Activated gamma-delta T cell (primary cell): ENCODE measurements around the gene PHACTR3.

ENCODE experiments used
- DNase-seq: peaks from one replicate; lab custom pipeline; 2025; lab: John Stamatoyannopoulos, UW

Gene PHACTR3

DNA sequence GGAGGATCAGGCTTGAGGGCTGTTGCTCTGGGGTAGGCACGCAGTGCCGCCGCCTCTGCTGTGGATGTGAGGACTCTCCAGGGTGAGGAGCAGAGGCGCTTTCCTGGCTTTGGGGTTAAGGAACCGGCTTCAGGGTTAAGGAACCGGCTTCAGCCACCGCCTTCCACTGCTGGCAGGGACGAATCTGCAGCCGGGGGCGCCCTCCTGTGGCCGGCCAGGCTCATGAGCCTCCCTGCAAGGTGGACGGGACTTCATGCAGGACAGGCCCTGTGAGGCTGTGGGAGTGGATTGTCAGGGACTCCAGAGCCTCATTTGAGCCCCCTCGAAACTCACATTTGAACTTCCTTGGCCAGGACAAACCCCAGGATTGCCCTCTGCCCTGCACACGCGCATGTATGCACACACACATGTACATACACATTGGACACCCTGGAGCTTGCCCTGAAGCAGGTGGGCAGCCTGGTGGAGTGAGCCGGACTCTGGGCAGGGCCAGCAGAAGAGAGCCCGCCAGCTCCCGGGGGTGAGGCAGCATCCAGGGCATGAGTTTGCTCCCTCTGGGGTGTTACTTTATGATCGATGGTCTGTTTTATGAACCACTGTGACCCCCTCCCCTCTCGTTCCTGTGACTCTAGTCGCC lies 146.9 kb downstream of the PHACTR3 start:
- no peak for DNase-seq

DNA sequence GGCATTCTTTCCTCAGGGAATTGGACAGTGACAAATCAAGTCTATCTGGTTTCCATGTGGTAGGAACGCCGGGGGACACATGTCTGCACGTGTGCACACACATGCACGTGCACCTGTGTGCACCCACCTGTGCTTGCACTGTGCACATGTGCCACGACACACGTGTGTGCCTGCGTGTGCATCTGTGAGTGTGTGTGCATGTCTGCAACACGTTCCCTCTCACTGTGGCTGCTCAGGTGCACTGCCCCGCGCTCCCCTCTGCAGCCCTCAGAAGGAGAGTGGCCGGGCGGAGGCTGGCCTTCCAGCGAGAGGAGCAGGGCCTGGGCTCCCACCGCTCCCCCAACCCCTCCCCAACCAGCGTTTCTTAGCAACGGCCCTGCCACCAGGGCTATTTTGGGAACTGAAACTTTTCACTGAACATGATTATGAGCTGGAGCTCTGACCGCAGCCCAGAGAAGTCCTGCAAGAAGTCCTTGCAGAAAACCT lies 147.8 kb downstream of the PHACTR3 start:
- DNase-seq = no peak

- DNase-seq = no peak
Measured at GRCh38 chr20:59752704-59753460, 148.5 kb downstream of the PHACTR3 start.

DNA sequence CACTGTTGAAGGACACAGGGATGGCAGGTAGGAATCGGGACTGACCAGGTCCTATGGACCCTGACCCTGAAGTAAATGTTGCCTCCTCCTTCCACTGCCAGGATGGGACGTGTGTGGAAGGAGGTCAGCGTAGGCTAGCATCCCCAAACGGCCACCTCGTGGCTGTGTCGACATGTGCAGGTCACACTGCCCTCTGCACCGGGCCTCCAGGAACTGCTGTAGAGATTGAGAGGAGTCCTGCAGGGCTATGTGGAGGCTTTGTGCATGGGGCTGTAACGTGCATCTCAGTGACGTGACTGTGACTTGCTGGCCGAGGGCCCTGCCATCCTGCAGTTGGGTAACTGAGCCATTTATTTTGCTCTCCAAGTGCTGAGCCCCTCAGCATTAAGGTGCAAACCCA lies 149.5 kb downstream of the PHACTR3 start:
- no peak for DNase-seq

- no peak for DNase-seq
Measured at GRCh38 chr20:59754551-59754950, 150.2 kb downstream of the PHACTR3 start.

- no peak for DNase-seq
Measured at GRCh38 chr20:59756241-59756640, 151.9 kb downstream of the PHACTR3 start.

- DNase-seq = no peak
Measured at GRCh38 chr20:59764037-59764436, 159.7 kb downstream of the PHACTR3 start.

- DNase-seq = no peak
Measured at GRCh38 chr20:59765599-59766177, 161.3 kb downstream of the PHACTR3 start.

GRCh38 chr20:59767656-59768055 lies 163.3 kb downstream of the PHACTR3 start:
- no peak for DNase-seq

- no peak for DNase-seq
Measured at GRCh38 chr20:59770270-59770669, 165.9 kb downstream of the PHACTR3 start.

DNA sequence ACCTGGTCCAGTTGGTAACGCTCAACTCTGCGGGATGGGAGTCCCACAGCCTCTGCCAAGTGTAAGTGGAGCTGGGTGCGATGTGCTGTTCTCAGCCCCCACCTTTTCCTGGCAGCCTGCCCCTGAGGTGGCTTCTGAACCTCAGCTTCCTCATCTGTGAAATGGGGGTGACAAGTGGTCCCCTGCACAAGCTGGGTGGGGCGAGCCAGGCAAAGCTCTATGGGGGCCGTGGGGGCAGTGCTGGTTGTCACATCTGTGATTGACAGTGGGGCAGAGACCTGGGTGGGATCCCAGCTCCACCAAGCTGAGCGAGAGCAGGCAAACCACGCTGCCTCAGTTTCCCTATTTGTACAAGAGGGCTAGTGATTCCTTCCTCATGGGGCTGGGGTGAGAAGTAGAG lies 166.5 kb downstream of the PHACTR3 start:
- DNase-seq = no peak

DNA sequence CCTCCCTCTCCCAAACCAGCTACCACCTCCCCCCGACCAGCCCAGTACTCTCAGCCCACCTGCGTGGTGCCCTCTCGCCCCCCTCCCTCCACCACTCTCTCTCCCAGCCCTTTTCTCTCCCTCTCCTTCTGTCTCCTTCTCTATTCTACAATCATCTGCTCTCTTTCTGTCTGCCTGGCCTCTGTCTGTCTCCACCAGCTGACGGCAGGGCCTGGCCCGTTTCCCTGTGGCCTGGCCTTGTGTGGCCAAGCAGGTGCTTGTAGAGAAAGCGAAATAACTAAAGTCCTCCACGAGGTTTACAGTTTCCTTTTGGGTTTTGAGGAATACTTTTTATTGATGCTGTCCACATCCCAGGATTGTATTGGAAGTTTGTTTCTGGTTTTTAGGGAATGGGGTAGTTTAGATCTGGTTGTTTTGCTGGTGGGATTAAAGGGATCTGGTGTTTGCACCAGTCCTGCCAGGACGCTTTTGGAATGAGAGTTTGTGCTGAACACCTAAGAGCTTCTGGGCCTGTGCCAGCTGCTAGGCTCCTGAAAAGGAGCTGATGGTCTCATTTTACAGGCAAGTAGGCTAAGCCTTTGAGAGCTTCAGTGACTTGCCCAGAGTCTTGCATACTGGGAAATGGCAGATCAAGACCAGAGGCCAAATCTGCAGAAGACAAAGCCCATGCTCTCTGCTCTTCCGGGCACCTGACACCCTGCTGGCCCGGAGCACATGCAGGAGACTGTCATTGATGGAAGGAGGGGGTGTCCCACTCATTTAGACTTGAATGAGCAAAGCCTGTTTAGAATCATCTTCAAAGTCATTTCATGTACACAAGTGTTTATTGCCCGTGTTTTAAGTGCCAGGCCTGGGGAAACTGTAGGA lies 167.4 kb downstream of the PHACTR3 start:
- DNase-seq = no peak

GRCh38 chr20:59772373-59772705 lies 168.0 kb downstream of the PHACTR3 start:
- DNase-seq = no peak

DNA sequence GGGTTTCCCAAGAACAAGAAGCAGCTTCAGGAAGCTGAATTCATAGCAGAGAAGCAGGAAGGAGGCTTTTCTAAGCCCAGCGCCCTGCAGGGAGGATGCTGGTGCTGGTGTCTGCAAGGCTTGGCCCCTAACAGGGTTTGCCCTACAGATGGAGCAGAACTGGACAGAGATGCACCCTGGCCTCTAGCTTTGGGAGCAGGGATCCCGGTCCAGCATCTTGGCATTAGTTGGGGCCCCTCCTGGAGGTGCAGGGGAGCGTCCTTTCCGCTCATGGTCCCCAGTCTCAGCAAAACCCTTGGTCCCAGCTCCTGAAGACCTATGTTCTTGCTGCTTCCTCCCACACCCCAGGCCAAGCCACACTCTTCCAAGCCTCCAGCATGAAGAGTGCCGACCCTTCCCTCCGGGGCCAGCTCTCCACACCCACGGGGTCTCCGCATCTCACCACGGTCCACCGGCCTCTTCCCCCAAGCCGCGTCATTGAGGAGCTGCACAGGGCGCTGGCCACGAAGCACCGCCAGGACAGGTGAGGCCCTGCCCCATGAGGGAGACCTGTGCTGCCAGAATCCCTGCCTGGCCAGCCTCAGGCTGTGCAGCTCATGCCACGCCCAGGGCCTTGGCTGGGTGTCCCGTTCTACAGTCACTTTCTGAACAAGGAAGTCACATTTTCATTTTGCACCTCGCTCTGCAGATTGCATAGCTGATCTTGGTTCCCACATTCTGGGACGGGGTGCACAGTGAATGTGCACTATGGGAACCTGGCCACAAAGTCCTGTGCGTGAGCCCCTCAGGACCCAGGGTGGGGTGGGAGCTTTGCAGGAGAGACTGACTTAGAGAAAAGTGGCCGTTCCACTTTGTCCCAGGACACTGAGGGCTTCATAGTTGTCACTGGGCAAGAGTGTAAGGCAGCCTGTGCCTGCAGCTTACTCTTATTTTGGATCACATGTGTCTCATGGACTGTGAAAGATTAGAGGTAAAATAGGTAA lies 168.9 kb downstream of the PHACTR3 start:
- DNase-seq = no peak

DNA sequence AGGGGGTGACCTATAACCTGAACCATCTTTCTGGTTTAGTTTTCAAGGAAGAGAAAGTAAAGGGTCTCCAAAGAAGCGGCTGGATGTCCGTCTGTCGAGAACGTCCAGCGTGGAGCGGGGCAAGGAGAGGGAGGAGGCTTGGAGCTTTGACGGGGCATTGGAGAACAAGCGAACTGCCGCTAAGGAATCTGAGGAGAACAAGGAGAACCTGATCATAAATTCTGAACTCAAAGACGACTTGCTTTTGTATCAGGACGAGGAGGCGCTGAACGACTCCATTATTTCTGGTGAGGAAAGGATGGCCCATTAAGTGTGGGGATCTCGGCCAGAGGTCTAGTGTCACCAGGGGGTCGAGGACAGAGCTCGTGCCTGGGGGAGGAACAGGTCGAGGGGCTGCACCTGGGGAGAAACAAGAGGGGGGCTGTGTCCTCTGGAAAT lies 169.9 kb downstream of the PHACTR3 start:
- no peak for DNase-seq

DNA sequence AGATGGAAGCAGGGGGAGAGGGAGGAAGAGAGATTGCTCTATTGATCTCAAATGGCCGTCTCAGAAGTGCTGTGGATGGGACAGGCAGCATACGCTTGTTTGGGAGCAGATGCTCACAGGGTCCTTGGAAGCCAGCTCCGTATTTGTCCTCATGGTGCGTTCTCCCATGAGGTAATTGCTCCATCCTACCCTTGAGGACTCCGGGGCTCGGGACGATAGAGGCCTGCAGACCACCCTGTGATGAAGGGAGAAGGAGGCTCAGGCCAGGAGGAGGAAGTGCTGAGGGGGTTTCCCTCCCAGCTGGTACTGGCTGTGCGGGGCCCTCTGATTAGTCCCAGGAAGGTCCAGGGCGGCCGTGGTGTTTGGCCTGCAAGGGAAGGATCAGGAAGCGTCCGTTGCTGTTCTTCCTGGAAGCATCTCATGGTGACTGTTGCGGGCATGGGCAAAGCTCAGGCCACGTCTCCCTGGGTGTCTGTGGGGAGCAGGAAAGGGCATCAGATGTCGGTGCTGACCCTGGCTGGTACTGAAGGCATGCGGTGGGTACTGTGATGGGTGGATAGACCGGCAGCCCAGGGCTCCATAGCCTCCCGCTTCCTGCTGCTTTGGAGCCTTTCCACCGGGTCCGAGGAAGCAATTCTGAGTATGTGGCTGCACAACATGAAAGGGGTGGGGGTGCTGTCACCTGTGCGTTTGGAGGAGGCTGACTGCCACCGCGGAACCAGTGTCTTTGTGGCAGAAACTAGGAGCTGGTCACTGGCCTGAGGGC lies 170.8 kb downstream of the PHACTR3 start:
- no peak for DNase-seq

- DNase-seq = no peak
Measured at GRCh38 chr20:59775687-59776055, 171.3 kb downstream of the PHACTR3 start.

GRCh38 chr20:59776059-59776603 lies 171.8 kb downstream of the PHACTR3 start:
- DNase-seq = no peak

DNA sequence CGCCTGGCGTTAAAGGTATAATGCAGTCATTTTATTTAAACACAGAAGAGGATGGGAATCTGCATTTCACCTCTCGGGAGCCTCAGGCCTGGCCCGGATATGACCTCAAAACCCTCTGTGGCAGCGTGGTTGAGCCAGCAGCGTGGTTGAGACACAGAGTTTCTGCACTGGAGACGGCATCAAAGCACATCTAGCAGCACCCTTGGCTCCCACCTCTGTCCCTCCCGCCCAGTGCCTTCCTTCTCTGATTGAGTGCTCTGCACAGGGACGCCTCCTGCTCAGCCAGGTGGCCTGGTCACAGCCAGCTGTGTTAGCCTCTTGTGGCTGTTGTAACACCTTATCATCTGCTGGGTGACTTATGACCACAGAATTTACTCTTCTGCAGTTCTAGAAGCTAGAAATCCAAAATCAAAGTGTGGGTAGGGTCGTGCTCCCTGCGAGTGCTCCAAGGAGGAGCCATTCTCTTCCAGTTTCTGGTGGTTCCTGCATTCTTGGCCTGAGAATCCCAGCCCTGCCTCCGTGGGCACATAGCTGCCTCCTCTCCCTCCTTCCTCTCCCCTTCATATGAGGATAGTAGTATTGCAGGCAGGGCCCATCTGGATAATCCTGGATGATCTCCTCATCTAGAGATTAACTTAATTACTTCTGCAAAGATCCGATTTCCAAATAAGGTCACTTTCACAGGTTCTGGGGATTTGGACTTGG lies 172.4 kb downstream of the PHACTR3 start:
- DNase-seq = no peak
